ENCODE results near the gene TMEM156. TPM values are rescaled to one million over a fixed set of nuclear protein-coding genes. Genes with fewer than 3 reads are reported as not detected.

TMEM156 gene
- total and polyA plus RNA-seq, 3 experiments from 2014 or later = 6.7 to 24.3 (median 7.3) TPM

GRCh38 chr4:38920186-38920585, 112.0 kb downstream of the TMEM156 start:
- H3K36me3 Mint-ChIP-seq = no peaks in the 10 kb centered on the region
- no peak overlapping the region for H3K27ac Mint-ChIP-seq
- CTCF ChIA-PET = no interaction called here
- Histone ChIP-seq H3K36me3 (ENCODE audit: insufficient read depth, low read length) (no peaks in the 10 kb centered on the region), H3K27ac (ENCODE audit: low read depth, low read length) (no peak overlapping the region), H3K9me3 (ENCODE audit: low read length) (no peaks in the 10 kb centered on the region), H3K27me3 (ENCODE audit: insufficient read depth, low read length, poor library complexity, severe bottlenecking) (no peaks in the 10 kb centered on the region), H3K4me1 (ENCODE audit: insufficient read depth, low read length) (no peaks in the 10 kb centered on the region), H3K4me3 (ENCODE audit: low read length) (no peak overlapping the region)
- POLR2A ChIA-PET = no interaction called here
- H3K4me3 Mint-ChIP-seq = no peak overlapping the region
- peaks cover 4 to 9% (median 5%) of the 10 kb centered on the region in 3 donors for H3K4me1 Mint-ChIP-seq
- peaks cover 0 to 3% of the 10 kb centered on the region in 2 donors for H3K27me3 Mint-ChIP-seq
- no peak for DNase-seq
- no peaks in the 10 kb centered on the region for H3K9me3 Mint-ChIP-seq

- Histone ChIP-seq H3K27me3 (ENCODE audit: insufficient read depth, low read length, poor library complexity, severe bottlenecking) (no peaks in the 10 kb centered on the region), H3K4me3 (ENCODE audit: low read length) (no peak overlapping the region), H3K9me3 (ENCODE audit: low read length) (no peaks in the 10 kb centered on the region), H3K4me1 (ENCODE audit: insufficient read depth, low read length) (no peaks in the 10 kb centered on the region), H3K27ac (ENCODE audit: low read depth, low read length) (no peak overlapping the region), H3K36me3 (ENCODE audit: insufficient read depth, low read length) (no peaks in the 10 kb centered on the region)
- H3K27ac Mint-ChIP-seq = no peak overlapping the region
- CTCF ChIA-PET = no interaction called here
- H3K9me3 Mint-ChIP-seq = no peaks in the 10 kb centered on the region
- H3K27me3 Mint-ChIP-seq = peaks cover 0 to 3% of the 10 kb centered on the region in 2 donors
- no peaks in the 10 kb centered on the region for H3K36me3 Mint-ChIP-seq
- no peak for DNase-seq
- peaks cover 10 to 16% (median 12%) of the 10 kb centered on the region in 3 donors for H3K4me1 Mint-ChIP-seq
- H3K4me3 Mint-ChIP-seq = no peak overlapping the region
- POLR2A ChIA-PET = no interaction called here
Observed at GRCh38 chr4:38919494-38919893, 112.7 kb downstream of the TMEM156 start.

- no peaks in the 10 kb centered on the region for H3K9me3 Mint-ChIP-seq
- H3K36me3 Mint-ChIP-seq = peaks cover 0 to 2% (median 0%) of the 10 kb centered on the region in 3 donors
- no peaks in the 10 kb centered on the region for H3K9me3 ChIP-seq (ENCODE audit: low read length)
- no peak overlapping the region for H3K4me3 ChIP-seq (ENCODE audit: low read length)
- no peak for DNase-seq
- peaks cover 0 to 3% of the 10 kb centered on the region in 2 donors for H3K27me3 Mint-ChIP-seq
- ChIA-PET CTCF (no interaction called here), POLR2A (no interaction called here)
- no peak overlapping the region for H3K4me3 Mint-ChIP-seq
- peak overlapping the region in 1 of 8 donors; percentile 30 for H3K27ac Mint-ChIP-seq
- no peaks in the 10 kb centered on the region for H3K4me1 ChIP-seq (ENCODE audit: insufficient read depth, low read length)
- no peaks in the 10 kb centered on the region for H3K36me3 ChIP-seq (ENCODE audit: insufficient read depth, low read length)
- no peaks in the 10 kb centered on the region for H3K27me3 ChIP-seq (ENCODE audit: insufficient read depth, low read length, poor library complexity, severe bottlenecking)
- H3K4me1 Mint-ChIP-seq = peaks cover 10 to 16% (median 13%) of the 10 kb centered on the region in 3 donors
- no peak overlapping the region for H3K27ac ChIP-seq (ENCODE audit: low read depth, low read length)
Observed at GRCh38 chr4:38917481-38918025, 114.7 kb downstream of the TMEM156 start.

Other genes starting within 250 kb of the TMEM156 start
- gene TLR10, start 249.4 kb downstream of the TMEM156 start, total RNA-seq = not detected
- gene TLR10, start 249.4 kb downstream of the TMEM156 start, polyA plus RNA-seq = not detected
- 1 to 10 TPM; 1.3 to 2.1 TPM for gene TLR1, start 227.6 kb downstream of the TMEM156 start, total RNA-seq
- gene TLR1, start 227.6 kb downstream of the TMEM156 start, polyA plus RNA-seq = 9.8 TPM
- gene TLR6, start 175.6 kb downstream of the TMEM156 start, total RNA-seq = 1 to 10 TPM; 1.2 TPM
- 1.3 TPM for gene TLR6, start 175.6 kb downstream of the TMEM156 start, polyA plus RNA-seq
- gene FAM114A1, start 164.6 kb downstream of the TMEM156 start, total RNA-seq = under 1 TPM in 1 of 2 experiments, not detected in 1; 0.31 TPM
- gene FAM114A1, start 164.6 kb downstream of the TMEM156 start, polyA plus RNA-seq = not detected
- gene KLHL5, start 29.8 kb upstream of the TMEM156 start, total RNA-seq = 10 to 100 TPM; 11.7 to 13.0 TPM
- gene KLHL5, start 29.8 kb upstream of the TMEM156 start, polyA plus RNA-seq = 8.3 TPM
- gene WDR19, start 150.1 kb upstream of the TMEM156 start, total RNA-seq = 10 to 100 TPM; 15.7 to 16.5 TPM
- gene WDR19, start 150.1 kb upstream of the TMEM156 start, polyA plus RNA-seq = 3.4 TPM

Data from CD8-positive, alpha-beta memory T cell (primary cell).